ENCODE data around the gene TMEM218.

The TMEM218 gene

DNA sequence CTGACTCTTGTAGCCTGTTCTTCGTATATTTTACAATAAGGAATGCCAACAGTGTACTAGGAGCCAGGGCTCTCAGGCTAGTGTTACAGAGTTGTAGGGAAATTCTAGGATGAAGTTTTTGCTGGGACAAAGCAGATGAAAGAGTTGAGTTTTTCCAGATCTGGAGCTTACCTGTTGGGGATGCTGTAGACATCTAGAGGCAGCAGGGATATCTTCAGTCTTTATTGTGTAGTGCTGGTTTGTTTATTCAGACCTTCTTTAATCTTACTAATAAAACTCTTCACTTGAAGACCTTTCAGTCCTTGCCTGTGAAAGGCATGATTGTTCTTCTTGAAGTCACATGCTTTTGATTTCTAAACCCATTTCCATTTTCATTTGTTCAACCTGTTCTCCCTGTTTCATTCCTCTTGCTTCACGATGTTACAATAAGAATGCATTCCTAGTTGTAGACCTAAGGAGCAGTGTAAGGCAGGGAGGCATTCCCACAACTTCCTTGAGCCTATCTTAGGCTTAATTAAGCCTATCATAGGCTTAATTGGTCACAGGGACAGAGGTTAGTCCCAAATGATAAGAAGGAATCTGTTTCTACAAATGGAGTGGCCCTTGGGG lies 56.2 kb downstream of the TMEM218 start:
- DNase-seq (ENCODE audit: low spot score), result no peak

DNA sequence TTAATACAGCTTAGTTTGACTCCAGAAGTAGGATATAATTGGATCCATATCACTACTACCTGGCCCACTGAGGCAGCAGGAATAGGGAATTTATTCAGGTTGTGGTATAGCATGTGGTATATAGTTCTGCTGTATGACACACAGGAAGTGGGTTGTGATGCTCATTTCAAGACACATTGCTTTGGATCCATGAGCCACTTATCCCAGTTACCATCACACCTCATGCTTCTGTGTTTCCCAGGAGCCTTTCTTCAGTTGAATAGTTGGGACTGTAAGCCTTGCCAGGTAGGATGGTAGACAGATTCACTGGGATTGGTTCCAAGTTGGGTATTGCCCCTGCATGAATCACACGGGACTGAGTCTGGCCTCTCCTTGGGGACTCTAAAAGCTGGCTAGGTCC lies 58.3 kb downstream of the TMEM218 start:
- no peak for DNase-seq (ENCODE audit: low spot score)

DNA sequence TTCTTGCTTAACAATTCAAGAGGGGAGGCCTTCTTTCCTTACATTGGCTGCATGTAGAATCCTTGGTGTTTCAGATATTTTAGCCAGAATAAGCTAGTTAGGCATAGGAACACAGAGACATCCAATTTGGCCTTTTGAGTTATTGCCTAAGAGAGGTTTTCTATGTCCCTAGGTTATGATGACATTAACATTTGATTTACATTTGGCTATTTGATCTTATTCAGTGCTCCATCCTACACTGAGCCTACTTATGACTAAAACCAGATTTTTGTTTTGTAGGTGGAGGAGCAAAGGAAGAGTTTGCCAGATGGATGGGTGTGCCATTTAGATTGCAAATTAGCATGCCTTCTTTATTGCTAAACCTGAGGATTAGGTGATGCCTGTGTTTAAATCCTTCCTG lies 59.4 kb downstream of the TMEM218 start:
- DNase-seq (ENCODE audit: low spot score), result no peak

- no peak for DNase-seq (ENCODE audit: low spot score)
Observed at GRCh38 chr11:125049164-125049792, 62.1 kb downstream of the TMEM218 start.
